ENCODE results near the gene NTSR1.

GRCh38 chr20:62722627-62723026 is 14.0 kb downstream of the NTSR1 start:
- TF ChIP-seq CTCF (IDR thresholded peaks at IDR 0.05) (no peak), POLR2A (IDR thresholded peaks at IDR 0.05) (no peak)

All from sigmoid colon (tissue), 3 donors.